ENCODE data around the gene TMEM178B.

- no peak for TF ChIP-seq CTCF (IDR thresholded peaks at IDR 0.05)
- TF ChIP-seq EZH2 (IDR thresholded peaks at IDR 0.05; ENCODE audit: borderline replicate concordance, insufficient read depth, low read depth, low read length, poor library complexity, severe bottlenecking), result no peak
Observed at GRCh38 chr7:141235656-141236055, 161.8 kb downstream of the TMEM178B start.

Data from B cell (primary cell).